Measurements from ENCODE around the gene SASH1. TPM values are rescaled to one million over a fixed set of nuclear protein-coding genes. Genes with fewer than 3 reads are reported as not detected.

The SASH1 gene
- total RNA-seq, 1 experiment from 2014 or later: 33.2 TPM

DNA sequence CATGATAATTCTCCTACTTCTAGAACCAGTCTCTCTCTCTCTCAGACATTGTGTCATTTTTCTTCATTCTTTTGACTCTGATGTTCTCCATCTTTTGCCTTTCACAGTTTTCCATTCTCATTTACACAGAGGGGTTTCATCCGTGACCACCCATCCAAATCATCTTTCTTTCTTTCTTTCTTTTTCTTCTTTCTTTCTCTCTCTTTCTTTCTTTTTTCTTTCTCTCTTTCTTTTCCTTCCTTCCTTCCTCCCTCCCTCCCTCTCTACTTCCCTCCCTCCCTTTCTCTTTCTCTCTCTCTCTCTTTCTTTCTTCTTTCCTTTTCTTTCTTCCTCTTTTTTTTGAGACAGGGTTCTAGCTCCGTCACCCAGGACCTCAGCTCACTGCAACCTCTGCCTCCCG lies 19.9 kb upstream of the SASH1 start:
- H2BK12ac ChIP-seq (ENCODE audit: insufficient read length, low read depth, low read length): no peak overlapping the region
- no peaks in the 10 kb centered on the region; a peak in 1 of 5 replicates for H3K9me3 Mint-ChIP-seq
- H3K56ac ChIP-seq (ENCODE audit: insufficient read length, low read depth, low read length): no peak overlapping the region
- H3K9ac ChIP-seq (ENCODE audit: extremely low read depth, insufficient read length, low read length): no peak overlapping the region
- H4K8ac ChIP-seq (replicated peaks; ENCODE audit: insufficient read length, low read depth, low read length): no peak overlapping the region
- H3K79me1 ChIP-seq (ENCODE audit: insufficient read depth, low read depth, low read length, poor library complexity, severe bottlenecking): no peaks in the 10 kb centered on the region
- no peak overlapping the region for H3K18ac ChIP-seq (ENCODE audit: insufficient read length, low read depth, low read length)
- H3K23ac ChIP-seq (ENCODE audit: insufficient read length, low read depth, low read length): no peak overlapping the region
- no peak overlapping the region for H2AK5ac ChIP-seq (ENCODE audit: insufficient read length, low read length)
- no peak overlapping the region for H2BK120ac ChIP-seq (ENCODE audit: low read depth, low read length, poor library complexity, severe bottlenecking)
- H3K9me3 ChIP-seq (ENCODE audit: control insufficient read depth, low read depth, low read length): no peaks in the 10 kb centered on the region
- H3K4ac ChIP-seq (ENCODE audit: low read depth, low read length): no peak overlapping the region
- H4K91ac ChIP-seq (ENCODE audit: insufficient read length, low read depth, low read length): no peak overlapping the region
- no peaks in the 10 kb centered on the region for H3K23me2 ChIP-seq (ENCODE audit: insufficient read length, low read depth, low read length, poor library complexity, severe bottlenecking)
- H2BK5ac ChIP-seq (ENCODE audit: insufficient read length, low read length): no peak overlapping the region
- no peak overlapping the region for H3T11ph ChIP-seq (ENCODE audit: low read length)
- H3K4me3 Mint-ChIP-seq: no peak overlapping the region
- no peak overlapping the region for H2BK15ac ChIP-seq (ENCODE audit: low read depth, low read length)
- no peak overlapping the region for H3K14ac ChIP-seq (ENCODE audit: insufficient read depth, low read length)
- H3K36me3 Mint-ChIP-seq (ENCODE audit: insufficient read depth in 1 of 3, low read depth in 3 of 3): no peaks in the 10 kb centered on the region
- H3K4me2 ChIP-seq (ENCODE audit: insufficient read depth, insufficient read length, low read length): no peak overlapping the region
- no peak overlapping the region for H3K27ac Mint-ChIP-seq
- H2AFZ ChIP-seq (ENCODE audit: low read length): no peak overlapping the region
- no peaks in the 10 kb centered on the region for H3K79me2 ChIP-seq (ENCODE audit: insufficient read depth, low read length)
- no peaks in the 10 kb centered on the region for H3K27me3 ChIP-seq (ENCODE audit: insufficient read depth, low read length)
- no peaks in the 10 kb centered on the region for H3K27me3 Mint-ChIP-seq (ENCODE audit: low read depth)
- H2BK20ac ChIP-seq (ENCODE audit: low read depth, low read length, poor library complexity, severe bottlenecking): no peak overlapping the region
- H3K27ac ChIP-seq (ENCODE audit: insufficient read length, low read depth, low read length): no peak overlapping the region
- 0 out of 4 replicates have a peak, but pooled peaks cover 0 to 4% of the 10 kb centered on the region in 2 experiments for H3K4me1 Mint-ChIP-seq
- TF ChIP-seq, protein P1, sequence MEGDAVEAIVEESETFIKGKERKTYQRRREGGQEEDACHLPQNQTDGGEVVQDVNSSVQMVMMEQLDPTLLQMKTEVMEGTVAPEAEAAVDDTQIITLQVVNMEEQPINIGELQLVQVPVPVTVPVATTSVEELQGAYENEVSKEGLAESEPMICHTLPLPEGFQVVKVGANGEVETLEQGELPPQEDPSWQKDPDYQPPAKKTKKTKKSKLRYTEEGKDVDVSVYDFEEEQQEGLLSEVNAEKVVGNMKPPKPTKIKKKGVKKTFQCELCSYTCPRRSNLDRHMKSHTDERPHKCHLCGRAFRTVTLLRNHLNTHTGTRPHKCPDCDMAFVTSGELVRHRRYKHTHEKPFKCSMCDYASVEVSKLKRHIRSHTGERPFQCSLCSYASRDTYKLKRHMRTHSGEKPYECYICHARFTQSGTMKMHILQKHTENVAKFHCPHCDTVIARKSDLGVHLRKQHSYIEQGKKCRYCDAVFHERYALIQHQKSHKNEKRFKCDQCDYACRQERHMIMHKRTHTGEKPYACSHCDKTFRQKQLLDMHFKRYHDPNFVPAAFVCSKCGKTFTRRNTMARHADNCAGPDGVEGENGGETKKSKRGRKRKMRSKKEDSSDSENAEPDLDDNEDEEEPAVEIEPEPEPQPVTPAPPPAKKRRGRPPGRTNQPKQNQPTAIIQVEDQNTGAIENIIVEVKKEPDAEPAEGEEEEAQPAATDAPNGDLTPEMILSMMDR (conservative IDR thresholded peaks at IDR 0.05): no peak
- H4K5ac ChIP-seq (ENCODE audit: insufficient read length, low read depth, low read length): no peak overlapping the region
- WGBS (ENCODE audit: extremely low coverage, insufficient read length, low lambda C conversion rate): no CpG with 5 or more reads among the region's 3 CpGs
- no peaks in the 10 kb centered on the region for H3K4me1 ChIP-seq (ENCODE audit: insufficient read depth, low read length)
- no peaks in the 10 kb centered on the region for H4K20me1 ChIP-seq (ENCODE audit: control insufficient read depth, insufficient read depth, insufficient read length)
- no peak for DNase-seq
